SK-N-SH treated with all-trans-retinoic acid at 6 μM for 48 hours (cell line): ENCODE data around the gene ZNF474.

Experiments used
- ATAC-seq: fragments of 200-7000 bp; cut with Tn5 transposase; 3 replicates; pipeline ENCODE4 v1.9.1; 2020; ENCODE audit warnings: mild to moderate bottlenecking, moderate library complexity
- ARNTL ChIP-seq: fragments of 450-650 bp; formaldehyde crosslinking; IDR thresholded peaks from 2 replicates; pipeline ENCODE4 v1.5.0; 2020; ENCODE audit warnings: low read depth, mild to moderate bottlenecking, moderate library complexity, borderline replicate concordance
- BACH2 ChIP-seq: fragments of 250-450 bp; sonication (Bioruptor Pico); IDR thresholded peaks from 2 replicates; pipeline ENCODE4 v1.9.0; 2021; ENCODE audit warnings: mild to moderate bottlenecking, borderline replicate concordance
- CSDC2 ChIP-seq: fragments of 250-450 bp; sonication (Bioruptor Pico); IDR thresholded peaks from 2 replicates; pipeline ENCODE4 v1.5.0; 2020; ENCODE audit warnings: mild to moderate bottlenecking, moderate library complexity
- ESRRG ChIP-seq: fragments of 250-450 bp; sonication (Bioruptor Pico); IDR thresholded peaks from 2 replicates; pipeline ENCODE4 v1.6.1; 2021; ENCODE audit warnings: mild to moderate bottlenecking
- GLIS3 ChIP-seq: fragments of 250-450 bp; sonication (Bioruptor Pico); IDR thresholded peaks from 2 replicates; pipeline ENCODE4 v1.5.0; 2020; ENCODE audit warnings: mild to moderate bottlenecking, moderate library complexity
- ISL1 ChIP-seq: fragments of 250-450 bp; sonication (Bioruptor Pico); IDR thresholded peaks from 2 replicates; pipeline ENCODE4 v2.1.2; 2022; ENCODE audit warnings: mild to moderate bottlenecking, moderate library complexity
- PPARA ChIP-seq: fragments of 250-450 bp; sonication (Bioruptor Pico); IDR thresholded peaks from 2 replicates; pipeline ENCODE4 v1.5.0; 2020; ENCODE audit warnings: mild to moderate bottlenecking, borderline replicate concordance
- RARB ChIP-seq: fragments of 250-450 bp; sonication (Bioruptor Pico); IDR thresholded peaks from 2 replicates; pipeline ENCODE4 v1.8.0; 2021; ENCODE audit warnings: mild to moderate bottlenecking, moderate library complexity
- SNAI2 ChIP-seq: fragments of 250-450 bp; sonication (Bioruptor Pico); IDR thresholded peaks from 2 replicates; pipeline ENCODE4 v1.5.0; 2020; ENCODE audit warnings: mild to moderate bottlenecking, moderate library complexity
- TCF4 ChIP-seq: fragments of 250-450 bp; sonication (Bioruptor Pico); IDR thresholded peaks from 2 replicates; pipeline ENCODE4 v1.8.0; 2021; ENCODE audit warnings: mild to moderate bottlenecking, moderate library complexity, borderline replicate concordance
- ZC3H10 ChIP-seq: fragments of 250-450 bp; sonication (Bioruptor Pico); IDR thresholded peaks from 2 replicates; pipeline ENCODE4 v1.5.1; 2021; ENCODE audit warnings: mild to moderate bottlenecking, moderate library complexity
- ZFP3 ChIP-seq: fragments of 250-450 bp; sonication (Bioruptor Pico); IDR thresholded peaks from 2 replicates; pipeline ENCODE4 v1.5.0; 2020; ENCODE audit warnings: mild to moderate bottlenecking, moderate library complexity
- ZFP30 ChIP-seq: fragments of 450-650 bp; formaldehyde crosslinking; IDR thresholded peaks from 2 replicates; pipeline ENCODE4 v1.5.0; 2022; ENCODE audit warnings: mild to moderate bottlenecking, moderate library complexity
- ZNF70 ChIP-seq: fragments of 450-650 bp; formaldehyde crosslinking; IDR thresholded peaks from 2 replicates; pipeline ENCODE4 v1.5.0; 2020; ENCODE audit warnings: mild to moderate bottlenecking, moderate library complexity
- ZNF8 ChIP-seq: fragments of 450-650 bp; formaldehyde crosslinking; IDR thresholded peaks from 2 replicates; pipeline ENCODE4 v1.5.0; 2020; ENCODE audit warnings: mild to moderate bottlenecking, moderate library complexity
- TF ChIP-seq, protein P1 (sequence below): fragments of 250-450 bp; sonication (Bioruptor Pico); IDR thresholded peaks from 2 replicates; pipeline ENCODE4 v1.5.1; 2021; ENCODE audit warnings: mild to moderate bottlenecking, moderate library complexity
- TF ChIP-seq, protein P2 (sequence below): fragments of 250-450 bp; sonication (Bioruptor Pico); IDR thresholded peaks from 2 replicates; pipeline ENCODE4 v1.8.0; 2020; ENCODE audit warnings: mild to moderate bottlenecking, moderate library complexity, borderline replicate concordance
- TF ChIP-seq, protein P3 (sequence below): fragments of 250-450 bp; sonication (Bioruptor Pico); IDR thresholded peaks from 2 replicates; pipeline ENCODE4 v1.5.0; 2020; ENCODE audit warnings: mild to moderate bottlenecking, moderate library complexity
- TF ChIP-seq, protein P4 (sequence below): fragments of 250-450 bp; sonication (Bioruptor Pico); IDR thresholded peaks from 2 replicates; pipeline ENCODE4 v1.8.0; 2021; ENCODE audit warnings: low read depth, mild to moderate bottlenecking, moderate library complexity, borderline replicate concordance

ZNF474 gene

DNA sequence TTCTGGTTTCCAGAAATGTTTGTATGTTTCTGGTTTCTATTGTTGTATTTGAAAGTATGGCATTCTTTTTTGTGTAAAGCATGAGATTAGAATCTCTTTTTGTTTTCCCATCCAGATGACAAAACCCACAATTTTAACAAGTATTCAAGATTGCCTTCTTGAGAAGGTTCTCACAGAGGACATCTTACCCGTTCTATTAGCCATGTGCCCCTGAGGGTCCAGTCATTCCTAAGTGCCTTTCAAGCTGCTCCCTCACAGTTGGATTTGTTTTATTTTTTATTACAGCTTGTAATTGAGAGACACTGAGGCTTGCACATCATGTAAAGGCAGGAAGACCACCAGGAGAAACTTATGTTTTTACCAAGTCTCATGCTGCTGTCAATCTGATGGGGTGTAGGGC is 32.0 kb upstream of the ZNF474 start:
- TF ChIP-seq ZNF8 (no peak), ESRRG (CRISPR knock-in tag) (no peak), ARNTL (no peak), ZNF70 (CRISPR knock-in tag) (no peak), ZC3H10 (CRISPR knock-in tag) (no peak), BACH2 (CRISPR knock-in tag) (no peak), ZFP3 (CRISPR knock-in tag) (no peak), ZFP30 (CRISPR knock-in tag) (no peak), GLIS3 (CRISPR knock-in tag) (no peak), RARB (CRISPR knock-in tag) (no peak), CSDC2 (CRISPR knock-in tag) (no peak), SNAI2 (CRISPR knock-in tag) (no peak), TCF4 (CRISPR knock-in tag) (no peak), ISL1 (CRISPR knock-in tag) (no peak)
- TF ChIP-seq, protein P1, sequence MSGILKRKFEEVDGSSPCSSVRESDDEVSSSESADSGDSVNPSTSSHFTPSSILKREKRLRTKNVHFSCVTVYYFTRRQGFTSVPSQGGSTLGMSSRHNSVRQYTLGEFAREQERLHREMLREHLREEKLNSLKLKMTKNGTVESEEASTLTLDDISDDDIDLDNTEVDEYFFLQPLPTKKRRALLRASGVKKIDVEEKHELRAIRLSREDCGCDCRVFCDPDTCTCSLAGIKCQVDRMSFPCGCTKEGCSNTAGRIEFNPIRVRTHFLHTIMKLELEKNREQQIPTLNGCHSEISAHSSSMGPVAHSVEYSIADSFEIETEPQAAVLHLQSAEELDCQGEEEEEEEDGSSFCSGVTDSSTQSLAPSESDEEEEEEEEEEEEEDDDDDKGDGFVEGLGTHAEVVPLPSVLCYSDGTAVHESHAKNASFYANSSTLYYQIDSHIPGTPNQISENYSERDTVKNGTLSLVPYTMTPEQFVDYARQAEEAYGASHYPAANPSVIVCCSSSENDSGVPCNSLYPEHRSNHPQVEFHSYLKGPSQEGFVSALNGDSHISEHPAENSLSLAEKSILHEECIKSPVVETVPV (CRISPR knock-in tag): no peak
- TF ChIP-seq, protein P2, sequence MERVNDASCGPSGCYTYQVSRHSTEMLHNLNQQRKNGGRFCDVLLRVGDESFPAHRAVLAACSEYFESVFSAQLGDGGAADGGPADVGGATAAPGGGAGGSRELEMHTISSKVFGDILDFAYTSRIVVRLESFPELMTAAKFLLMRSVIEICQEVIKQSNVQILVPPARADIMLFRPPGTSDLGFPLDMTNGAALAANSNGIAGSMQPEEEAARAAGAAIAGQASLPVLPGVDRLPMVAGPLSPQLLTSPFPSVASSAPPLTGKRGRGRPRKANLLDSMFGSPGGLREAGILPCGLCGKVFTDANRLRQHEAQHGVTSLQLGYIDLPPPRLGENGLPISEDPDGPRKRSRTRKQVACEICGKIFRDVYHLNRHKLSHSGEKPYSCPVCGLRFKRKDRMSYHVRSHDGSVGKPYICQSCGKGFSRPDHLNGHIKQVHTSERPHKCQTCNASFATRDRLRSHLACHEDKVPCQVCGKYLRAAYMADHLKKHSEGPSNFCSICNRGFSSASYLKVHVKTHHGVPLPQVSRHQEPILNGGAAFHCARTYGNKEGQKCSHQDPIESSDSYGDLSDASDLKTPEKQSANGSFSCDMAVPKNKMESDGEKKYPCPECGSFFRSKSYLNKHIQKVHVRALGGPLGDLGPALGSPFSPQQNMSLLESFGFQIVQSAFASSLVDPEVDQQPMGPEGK (CRISPR knock-in tag): no peak
- TF ChIP-seq, protein P3, sequence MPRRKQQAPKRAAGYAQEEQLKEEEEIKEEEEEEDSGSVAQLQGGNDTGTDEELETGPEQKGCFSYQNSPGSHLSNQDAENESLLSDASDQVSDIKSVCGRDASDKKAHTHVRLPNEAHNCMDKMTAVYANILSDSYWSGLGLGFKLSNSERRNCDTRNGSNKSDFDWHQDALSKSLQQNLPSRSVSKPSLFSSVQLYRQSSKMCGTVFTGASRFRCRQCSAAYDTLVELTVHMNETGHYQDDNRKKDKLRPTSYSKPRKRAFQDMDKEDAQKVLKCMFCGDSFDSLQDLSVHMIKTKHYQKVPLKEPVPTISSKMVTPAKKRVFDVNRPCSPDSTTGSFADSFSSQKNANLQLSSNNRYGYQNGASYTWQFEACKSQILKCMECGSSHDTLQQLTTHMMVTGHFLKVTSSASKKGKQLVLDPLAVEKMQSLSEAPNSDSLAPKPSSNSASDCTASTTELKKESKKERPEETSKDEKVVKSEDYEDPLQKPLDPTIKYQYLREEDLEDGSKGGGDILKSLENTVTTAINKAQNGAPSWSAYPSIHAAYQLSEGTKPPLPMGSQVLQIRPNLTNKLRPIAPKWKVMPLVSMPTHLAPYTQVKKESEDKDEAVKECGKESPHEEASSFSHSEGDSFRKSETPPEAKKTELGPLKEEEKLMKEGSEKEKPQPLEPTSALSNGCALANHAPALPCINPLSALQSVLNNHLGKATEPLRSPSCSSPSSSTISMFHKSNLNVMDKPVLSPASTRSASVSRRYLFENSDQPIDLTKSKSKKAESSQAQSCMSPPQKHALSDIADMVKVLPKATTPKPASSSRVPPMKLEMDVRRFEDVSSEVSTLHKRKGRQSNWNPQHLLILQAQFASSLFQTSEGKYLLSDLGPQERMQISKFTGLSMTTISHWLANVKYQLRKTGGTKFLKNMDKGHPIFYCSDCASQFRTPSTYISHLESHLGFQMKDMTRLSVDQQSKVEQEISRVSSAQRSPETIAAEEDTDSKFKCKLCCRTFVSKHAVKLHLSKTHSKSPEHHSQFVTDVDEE (CRISPR knock-in tag): no peak
- TF ChIP-seq, protein P4, sequence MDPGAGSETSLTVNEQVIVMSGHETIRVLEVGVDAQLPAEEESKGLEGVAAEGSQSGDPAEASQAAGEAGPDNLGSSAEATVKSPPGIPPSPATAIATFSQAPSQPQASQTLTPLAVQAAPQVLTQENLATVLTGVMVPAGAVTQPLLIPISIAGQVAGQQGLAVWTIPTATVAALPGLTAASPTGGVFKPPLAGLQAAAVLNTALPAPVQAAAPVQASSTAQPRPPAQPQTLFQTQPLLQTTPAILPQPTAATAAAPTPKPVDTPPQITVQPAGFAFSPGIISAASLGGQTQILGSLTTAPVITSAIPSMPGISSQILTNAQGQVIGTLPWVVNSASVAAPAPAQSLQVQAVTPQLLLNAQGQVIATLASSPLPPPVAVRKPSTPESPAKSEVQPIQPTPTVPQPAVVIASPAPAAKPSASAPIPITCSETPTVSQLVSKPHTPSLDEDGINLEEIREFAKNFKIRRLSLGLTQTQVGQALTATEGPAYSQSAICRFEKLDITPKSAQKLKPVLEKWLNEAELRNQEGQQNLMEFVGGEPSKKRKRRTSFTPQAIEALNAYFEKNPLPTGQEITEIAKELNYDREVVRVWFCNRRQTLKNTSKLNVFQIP (CRISPR knock-in tag): no peak
- ATAC-seq: no peak

DNA sequence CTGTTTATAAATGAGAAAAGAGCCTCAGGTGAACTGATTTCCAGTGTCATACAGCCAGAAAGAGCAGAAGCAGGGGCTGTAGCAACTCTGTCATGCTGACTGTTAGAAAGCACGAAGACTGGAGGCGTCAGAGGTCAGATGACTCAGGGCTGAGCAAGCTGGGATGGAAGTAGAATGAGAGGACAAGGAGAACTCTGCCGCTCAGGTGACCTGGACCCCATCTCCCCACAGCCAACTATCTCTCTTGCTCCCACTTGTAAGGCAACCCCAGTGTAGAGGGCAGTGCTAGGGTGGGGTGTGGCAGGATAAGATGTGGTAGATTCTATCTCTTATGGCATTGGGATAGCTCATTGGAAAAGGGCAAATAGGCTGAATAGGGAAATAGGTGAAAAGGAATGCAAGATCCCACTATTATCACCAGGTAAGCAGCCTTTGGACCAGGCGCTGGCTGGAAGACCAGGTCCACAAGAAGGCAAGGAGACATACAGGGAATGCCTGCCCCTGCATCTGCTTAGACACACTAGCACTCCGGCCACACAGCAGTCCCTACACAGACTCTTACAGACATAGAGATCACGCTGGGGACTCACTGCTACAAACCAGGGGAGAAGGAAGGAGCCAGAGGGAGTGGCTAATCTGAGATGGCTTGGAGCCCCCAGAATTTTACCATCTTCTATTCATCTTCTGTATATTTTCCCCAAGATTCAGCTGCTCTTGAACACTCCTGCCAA is 30.1 kb upstream of the ZNF474 start:
- TF ChIP-seq ESRRG (CRISPR knock-in tag): no peak
- TF ChIP-seq, protein P1 (CRISPR knock-in tag): no peak
- TF ChIP-seq ZC3H10 (CRISPR knock-in tag): no peak
- TF ChIP-seq, protein P2 (CRISPR knock-in tag): no peak
- no peak for TF ChIP-seq GLIS3 (CRISPR knock-in tag)
- TF ChIP-seq ISL1 (CRISPR knock-in tag): no peak
- TF ChIP-seq, protein P4 (CRISPR knock-in tag): no peak
- TF ChIP-seq ZNF8: no peak
- TF ChIP-seq PPARA (CRISPR knock-in tag): no peak
- no peak for TF ChIP-seq SNAI2 (CRISPR knock-in tag)
- TF ChIP-seq ARNTL: no peak
- TF ChIP-seq ZNF70 (CRISPR knock-in tag): no peak
- ATAC-seq: peak; percentile 90
